ENCODE results near the gene CMTM2.

Gene CMTM2

DNA sequence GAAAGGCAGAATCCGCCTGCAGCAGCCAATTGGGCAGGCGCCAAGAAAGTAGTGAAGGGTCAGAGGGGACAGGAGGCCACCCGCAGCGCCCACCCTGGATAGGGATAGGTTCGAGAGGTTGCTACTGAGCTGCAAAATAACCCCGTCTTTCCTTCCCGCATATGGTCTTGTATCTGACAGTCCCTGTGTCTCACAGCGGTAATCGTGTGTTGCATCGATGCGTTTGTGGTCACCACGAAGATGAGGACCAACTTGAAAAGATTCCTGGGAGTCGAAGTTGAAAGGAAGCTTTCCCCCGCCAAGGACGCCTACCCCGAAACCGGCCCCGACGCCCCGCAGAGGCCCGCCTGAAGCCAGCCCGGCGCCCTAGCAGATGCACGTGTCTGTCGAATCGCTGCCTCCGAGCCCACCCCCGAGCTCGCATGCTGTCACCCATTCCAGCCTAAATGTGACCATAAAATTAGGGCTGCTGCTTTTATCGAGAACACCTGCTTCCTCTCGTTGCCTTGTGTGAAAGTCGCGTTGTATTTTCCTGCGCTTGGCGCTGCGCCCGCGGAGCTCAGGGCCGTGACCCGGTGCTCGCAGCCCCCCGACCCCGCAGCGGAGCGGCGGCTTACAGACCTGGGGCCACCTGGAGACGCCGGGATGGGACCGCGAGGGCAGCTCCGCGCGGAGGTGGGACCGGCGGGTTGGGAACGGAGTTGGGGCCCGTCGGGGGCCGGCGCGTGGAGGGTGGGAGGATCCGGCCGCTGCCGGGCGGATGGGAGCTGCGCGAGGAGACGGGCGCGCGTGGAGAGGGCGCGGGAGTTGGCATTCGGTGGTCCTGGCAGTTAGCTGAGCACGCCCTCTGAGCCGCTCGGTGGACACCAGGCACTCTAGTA lies at the start of gene CMTM2:
Gene CMTM2, plus strand, starts transcription at position 813 of the 881 bp plus-strand sequence. CDS start 145 bp downstream, outside the sequence.
- DNase-seq: no peak

GRCh38 chr16:66529475-66529874 lies 49.8 kb upstream of the CMTM2 start:
- no peak for DNase-seq

GRCh38 chr16:66534376-66534799 lies 44.9 kb upstream of the CMTM2 start:
- no peak for DNase-seq

- no peak for DNase-seq
These were observed 42.7 kb upstream of the CMTM2 start for GRCh38 chr16:66536525-66536924.

- no peak for DNase-seq
These were observed 42.0 kb upstream of the CMTM2 start for GRCh38 chr16:66537236-66537635.

GRCh38 chr16:66538910-66539309 lies 40.4 kb upstream of the CMTM2 start:
- DNase-seq: no peak

- DNase-seq: peak; percentile 2
These were observed 39.4 kb upstream of the CMTM2 start for GRCh38 chr16:66539623-66540469.

DNA sequence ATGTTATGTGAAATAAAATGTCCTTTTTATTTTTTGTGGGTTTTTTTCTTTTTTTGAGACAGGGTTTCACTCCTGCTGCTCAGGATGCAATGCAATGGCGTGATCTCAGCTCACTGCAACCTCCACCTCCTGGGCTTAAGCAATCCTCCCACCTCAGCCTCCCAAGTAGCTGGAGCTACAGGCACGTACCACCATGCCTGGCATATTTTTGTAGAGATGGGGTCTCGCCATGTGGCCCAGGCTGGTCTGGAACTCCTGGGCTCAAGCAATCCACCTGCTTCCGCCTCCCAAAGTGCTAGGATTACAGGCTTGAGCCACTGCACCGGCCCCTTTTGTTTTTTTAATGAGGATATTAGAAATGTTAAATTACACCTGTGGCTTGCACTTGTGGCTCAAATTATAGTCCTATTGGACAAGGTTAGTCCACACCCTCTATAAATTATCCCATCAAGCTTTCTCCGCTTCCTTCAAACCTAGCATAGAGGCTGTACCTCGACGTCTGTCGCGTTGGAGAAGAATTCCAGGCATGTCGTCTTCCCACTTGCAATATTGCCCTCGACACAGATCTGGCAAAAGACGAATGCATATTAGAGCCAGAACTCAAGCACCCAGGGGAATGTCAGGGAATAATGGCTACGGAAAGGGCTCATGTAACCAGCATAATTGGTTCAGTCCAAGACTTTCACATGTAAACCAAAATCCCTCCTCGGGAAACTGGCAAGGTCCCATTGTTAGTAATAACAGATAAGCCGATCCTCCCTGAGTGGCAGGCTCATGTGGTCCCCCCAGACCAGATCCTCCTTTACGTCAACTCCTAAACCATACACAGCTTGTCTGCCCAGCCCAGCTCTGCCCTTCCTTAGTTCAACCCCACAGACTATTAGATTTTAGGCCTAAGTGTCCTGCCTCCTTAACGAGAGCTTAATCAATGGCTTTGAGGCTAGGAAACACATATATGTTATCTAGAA lies 37.6 kb upstream of the CMTM2 start:
- no peak for DNase-seq

DNA sequence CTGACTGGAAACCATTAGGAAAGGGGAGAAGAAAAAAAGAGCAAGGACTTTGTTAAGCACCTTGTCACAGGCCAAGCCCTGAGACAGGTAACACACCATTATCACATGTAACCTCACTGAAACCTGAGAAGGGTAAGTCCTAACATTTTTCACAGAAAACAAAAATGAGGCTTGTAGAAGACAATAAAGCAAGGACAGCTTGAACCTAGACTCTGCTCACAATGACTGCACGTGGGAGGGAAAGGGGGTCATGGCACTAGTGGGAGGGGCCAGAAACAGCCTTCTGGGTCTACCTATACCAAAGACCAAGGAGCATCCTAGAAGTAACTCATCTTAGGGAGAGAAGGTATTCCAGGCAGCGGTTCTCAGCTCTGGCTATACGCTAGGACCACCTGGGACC lies 36.9 kb upstream of the CMTM2 start:
- no peak for DNase-seq

- no peak for DNase-seq
These were observed 35.7 kb upstream of the CMTM2 start for GRCh38 chr16:66543541-66543940.

- DNase-seq: no peak
These were observed 35.1 kb upstream of the CMTM2 start for GRCh38 chr16:66544016-66544757.

DNA sequence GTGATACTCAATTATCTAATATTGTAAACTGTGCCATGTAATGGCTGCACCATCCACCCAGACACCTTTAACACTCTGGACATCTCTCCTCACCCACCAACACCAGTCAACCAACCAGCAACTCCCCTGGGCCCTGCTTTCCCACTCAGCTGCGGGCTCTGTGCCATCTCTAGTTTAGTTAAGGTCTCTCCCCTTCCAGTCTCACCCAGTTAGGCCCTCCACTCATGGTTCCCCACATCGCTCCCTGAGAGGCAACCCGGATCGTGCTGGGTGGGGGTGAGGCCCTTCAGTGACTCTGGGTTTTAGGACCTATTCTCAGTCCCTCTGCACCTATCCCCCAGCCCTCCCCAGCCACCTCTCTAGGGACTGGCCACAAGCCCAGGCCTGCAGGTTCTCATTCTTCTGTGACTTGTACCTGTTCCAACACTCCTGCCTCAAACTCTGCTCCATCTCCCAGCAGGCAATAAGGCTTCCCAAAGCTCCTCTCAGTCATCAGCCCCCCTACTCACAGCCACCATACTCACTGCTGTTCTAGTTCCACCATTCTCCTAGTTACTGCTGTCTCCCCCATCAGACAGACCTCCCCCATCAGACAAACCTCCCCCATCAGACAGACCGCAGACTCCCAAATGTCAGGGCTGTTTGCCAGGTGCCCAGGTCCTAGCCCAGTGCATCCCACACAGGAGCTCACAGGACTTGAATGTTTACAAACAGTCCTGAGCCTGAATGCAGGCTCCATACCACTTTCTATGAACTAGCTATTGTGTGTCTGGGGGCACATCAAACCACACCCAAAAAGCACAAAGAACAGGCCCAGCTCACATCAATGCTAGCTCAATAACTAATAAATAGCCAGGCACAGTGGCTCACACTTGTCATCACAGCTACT lies 31.9 kb upstream of the CMTM2 start:
- no peak for DNase-seq

DNA sequence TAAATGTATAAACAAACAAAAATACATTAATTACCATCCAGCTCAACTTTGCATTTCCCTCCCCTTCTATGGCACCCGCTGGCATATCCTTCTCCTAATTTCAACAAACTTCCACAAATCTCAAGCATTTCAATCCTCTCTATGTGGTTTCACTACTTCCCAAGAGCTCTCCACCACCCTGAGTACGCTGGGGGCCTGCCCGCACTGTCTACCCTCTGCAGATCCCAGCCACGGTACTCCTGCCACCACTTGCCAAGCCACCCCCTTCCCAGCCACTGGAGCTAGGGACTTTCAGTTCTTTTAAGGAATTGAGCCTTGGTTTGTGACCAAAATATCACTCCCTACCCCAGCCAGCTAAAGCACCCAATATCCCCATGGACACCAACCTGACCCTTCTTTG lies 31.2 kb upstream of the CMTM2 start:
- DNase-seq: no peak

- no peak for DNase-seq
These were observed 30.4 kb upstream of the CMTM2 start for GRCh38 chr16:66548868-66549267.

GRCh38 chr16:66549284-66550131 lies 29.8 kb upstream of the CMTM2 start, which contains the start of gene TK2:
TK2 (minus strand) TSS chr16:66550122; CDS start chr16:66550061, 61 bp downstream.
- DNase-seq: peak; percentile 78

DNA sequence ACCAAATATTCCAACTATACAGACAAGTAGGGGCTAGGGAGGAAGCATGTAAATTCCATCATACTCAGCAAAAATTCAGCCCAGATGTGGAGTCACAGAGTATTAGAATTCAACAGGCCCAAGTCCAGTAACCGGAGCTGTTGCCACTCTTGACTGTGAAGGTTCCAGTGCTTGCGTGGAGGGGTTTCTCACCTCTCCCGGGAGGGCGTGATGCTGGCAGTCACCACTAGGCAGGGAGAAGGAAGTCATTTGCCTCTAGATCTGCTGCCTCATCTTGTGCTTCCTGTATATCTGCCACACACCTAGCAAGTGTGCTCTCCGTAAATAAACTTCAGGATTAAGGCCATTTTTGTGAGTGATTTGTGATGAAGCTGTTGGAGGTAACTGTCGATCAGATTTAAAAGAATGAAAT lies 27.9 kb upstream of the CMTM2 start:
- peak; percentile 26 for DNase-seq

DNA sequence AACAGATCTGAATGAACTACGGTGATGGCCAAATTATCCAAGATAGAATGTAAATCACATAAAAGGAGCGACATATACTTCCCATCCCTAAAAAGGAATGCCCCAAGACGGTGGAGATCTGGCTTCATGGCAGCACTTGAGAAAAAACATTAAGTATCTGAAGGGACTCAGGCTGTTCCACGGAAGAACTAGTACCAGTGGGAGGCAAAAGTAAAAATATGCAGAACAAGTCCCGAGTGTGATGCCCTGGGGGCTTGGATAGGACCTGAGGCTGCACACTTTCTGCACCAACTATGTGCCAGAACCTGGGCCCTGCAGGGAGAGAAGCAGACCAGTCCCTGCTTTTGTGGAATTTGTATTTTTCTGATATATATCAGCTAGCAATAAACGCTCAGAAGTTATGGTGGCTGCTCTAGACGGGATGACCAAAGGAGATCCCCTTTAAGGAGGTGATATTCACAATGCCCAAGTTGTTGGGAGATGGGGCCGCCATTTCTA lies 27.4 kb upstream of the CMTM2 start:
- no peak for DNase-seq

DNA sequence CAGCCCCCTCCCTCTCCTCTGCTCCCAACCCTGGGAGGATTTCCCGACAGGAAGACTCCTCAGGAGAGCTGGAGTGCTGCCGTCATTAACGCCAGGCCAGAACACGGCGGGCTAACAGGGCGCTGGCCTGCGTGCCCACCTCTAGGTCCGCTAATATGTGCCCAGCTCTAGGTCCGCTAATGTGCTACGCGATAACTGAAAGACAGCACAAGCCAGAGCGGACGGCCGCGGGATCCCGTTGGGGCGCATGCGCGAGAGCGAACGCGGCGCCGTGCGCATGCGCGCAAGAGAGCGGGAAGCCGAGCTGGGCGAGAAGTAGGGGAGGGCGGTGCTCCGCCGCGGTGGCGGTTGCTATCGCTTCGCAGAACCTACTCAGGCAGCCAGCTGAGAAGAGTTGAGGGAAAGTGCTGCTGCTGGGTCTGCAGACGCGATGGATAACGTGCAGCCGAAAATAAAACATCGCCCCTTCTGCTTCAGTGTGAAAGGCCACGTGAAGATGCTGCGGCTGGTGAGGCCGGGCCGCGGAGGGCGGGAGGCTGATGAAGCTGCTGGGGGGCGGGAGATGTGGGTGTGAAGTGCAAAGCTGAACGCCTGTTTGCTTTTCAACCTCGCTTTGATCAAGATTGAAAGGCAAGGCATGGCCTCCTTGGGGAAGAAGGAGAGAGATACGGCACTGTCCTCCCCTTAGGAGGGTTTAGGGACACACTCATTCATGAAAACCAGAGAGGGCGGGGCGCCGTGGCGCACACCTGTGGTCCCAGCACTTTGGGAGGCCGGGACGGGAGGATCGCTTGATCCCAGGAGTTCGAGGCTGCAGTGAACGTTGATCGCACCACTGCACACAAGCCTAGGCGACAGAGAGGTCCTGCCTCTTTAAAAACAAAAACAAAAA lies 26.7 kb upstream of the CMTM2 start, which contains the start of gene CKLF:
Gene CKLF, plus strand, starts transcription at position 291 of the 892 bp plus-strand sequence. Its CDS starts 140 bp downstream, at position 431.
- DNase-seq: peak; percentile 83

Measured in NCI-H146 (cell line).